HG02759 (cell line): ENCODE data around the gene CERKL.

Source experiments
- ATAC-seq: cut with Tn5 transposase; IDR thresholded peaks from one replicate; pipeline ENCODE4 v1.9.1; 2021; ENCODE audit warnings: mild to moderate bottlenecking, moderate library complexity; ENCODE audit not compliant: unreplicated experiment

The CERKL gene

GRCh38 chr2:181678861-181679543 lies 22.1 kb upstream of the CERKL start:
- ATAC-seq, result no peak

- peak; percentile 54 for ATAC-seq
Measured at GRCh38 chr2:181677912-181678586, 21.1 kb upstream of the CERKL start.

GRCh38 chr2:181675254-181675653 lies 18.3 kb upstream of the CERKL start:
- ATAC-seq, result no peak

GRCh38 chr2:181674461-181674860 lies 17.6 kb upstream of the CERKL start:
- no peak for ATAC-seq

- ATAC-seq, result peak; percentile 26
Measured at GRCh38 chr2:181673173-181673572, 16.3 kb upstream of the CERKL start.

- peak; percentile 91 for ATAC-seq
Measured at GRCh38 chr2:181672255-181673008, 15.5 kb upstream of the CERKL start.

GRCh38 chr2:181670632-181671031 lies 13.7 kb upstream of the CERKL start:
- no peak for ATAC-seq

GRCh38 chr2:181667234-181667633 lies 10.3 kb upstream of the CERKL start:
- no peak for ATAC-seq

GRCh38 chr2:181662287-181662686 lies 5.4 kb upstream of the CERKL start:
- ATAC-seq, result no peak

GRCh38 chr2:181660181-181660580 lies 3.3 kb upstream of the CERKL start:
- no peak for ATAC-seq

GRCh38 chr2:181658444-181658843 lies 1.5 kb upstream of the CERKL start:
- ATAC-seq, result no peak

- ATAC-seq, result no peak
Measured at GRCh38 chr2:181657379-181657778, 474 bp upstream of the CERKL start.

GRCh38 chr2:181655519-181655918 lies 1.4 kb downstream of the CERKL start:
- no peak for ATAC-seq

- ATAC-seq, result no peak
Measured at GRCh38 chr2:181649436-181649979, 7.4 kb downstream of the CERKL start.

GRCh38 chr2:181648478-181649155 lies 8.3 kb downstream of the CERKL start:
- ATAC-seq, result no peak

GRCh38 chr2:181646415-181646987 lies 10.4 kb downstream of the CERKL start:
- peak; percentile 65 for ATAC-seq

- ATAC-seq, result no peak
Measured at GRCh38 chr2:181643151-181643550, 13.8 kb downstream of the CERKL start.

- no peak for ATAC-seq
Measured at GRCh38 chr2:181642086-181642485, 14.8 kb downstream of the CERKL start.

GRCh38 chr2:181639686-181640085 lies 17.2 kb downstream of the CERKL start:
- no peak for ATAC-seq

- ATAC-seq, result peak; percentile 90
Measured at GRCh38 chr2:181632733-181633401, 24.0 kb downstream of the CERKL start.
